Liver (tissue), 9 donors: ENCODE results near the gene SLC25A12. TPM values are rescaled to one million over a fixed set of nuclear protein-coding genes. Genes with fewer than 3 reads are reported as not detected.

Experiments used
- DNase-seq: peaks from one replicate; pipeline ENCODE4 v3.0.0-alpha.2; 2017; ENCODE audit warnings: low spot score
- H3K27ac ChIP-seq, 2 donors: one replicate each; pipeline ENCODE4 v1.7.0; 2013; ENCODE audit warnings: inconsistent platforms in 2 of 2, low read length in 2 of 2, control low read depth in 1 of 2, low read depth in 1 of 2, mild to moderate bottlenecking in 1 of 2
- H3K27me3 ChIP-seq, 4 donors: one replicate each; pipeline versions ENCODE4 v1.6.1 to v1.7.0; 2013; ENCODE audit warnings: low read length in 3 of 4, inconsistent platforms in 1 of 4, mild to moderate bottlenecking in 1 of 4, moderate library complexity in 1 of 4; ENCODE audit not compliant: control insufficient read depth in 4 of 4, insufficient read depth in 4 of 4
- H3K36me3 ChIP-seq, 4 donors: one replicate each; pipeline versions ENCODE4 v1.6.1 to v1.7.0; 2013; ENCODE audit warnings: low read length in 3 of 4, mild to moderate bottlenecking in 3 of 4, low read depth in 1 of 4, moderate library complexity in 1 of 4; ENCODE audit not compliant: control insufficient read depth in 4 of 4, insufficient read depth in 3 of 4
- H3K4me1 ChIP-seq, 4 donors: one replicate each; pipeline versions ENCODE4 v1.6.1 to v1.7.0; 2013; ENCODE audit warnings: low read length in 3 of 4, mild to moderate bottlenecking in 3 of 4, moderate library complexity in 1 of 4; ENCODE audit not compliant: control insufficient read depth in 4 of 4, insufficient read depth in 4 of 4
- H3K4me3 ChIP-seq, 3 donors: one replicate each; pipeline versions ENCODE4 v1.6.1 to v1.7.0; 2013; ENCODE audit warnings: low read length in 3 of 3, control low read depth in 1 of 3, low read depth in 1 of 3, mild to moderate bottlenecking in 1 of 3
- H3K9ac ChIP-seq, 2 donors: one replicate each; pipeline ENCODE4 v1.7.0; 2013; ENCODE audit warnings: low read length in 2 of 2, mild to moderate bottlenecking in 2 of 2, moderate library complexity in 2 of 2, control low read depth in 1 of 2, low read depth in 1 of 2
- H3K9me3 ChIP-seq, 4 donors: one replicate each; pipeline versions ENCODE4 v1.6.1 to v1.7.0; 2013; ENCODE audit warnings: low read length in 3 of 4; ENCODE audit not compliant: control insufficient read depth in 4 of 4
- ATF3 ChIP-seq: IDR thresholded peaks from 2 replicates; pipeline ENCODE4 v1.6.1; 2016; ENCODE audit warnings: antibody characterized with exemption
- CTCF ChIP-seq: fragments of 150-350 bp; IDR thresholded peaks from 2 replicates; pipeline ENCODE4 v1.5.1; 2017; ENCODE audit warnings: improper control_type of control experiment, low read depth, low read length; ENCODE audit not compliant: missing input control
- EGR1 ChIP-seq, 2 donors: IDR thresholded peaks; 2 replicates each; pipeline ENCODE4 v1.6.1; 2016 to 2018; ENCODE audit warnings: antibody characterized with exemption in 2 of 2, low read depth in 2 of 2
- FOXA1 ChIP-seq: IDR thresholded peaks from 2 replicates; pipeline ENCODE4 v1.6.1; 2016; ENCODE audit warnings: antibody characterized with exemption
- FOXA2 ChIP-seq: IDR thresholded peaks from 2 replicates; pipeline ENCODE4 v1.6.1; 2016; ENCODE audit warnings: antibody characterized with exemption
- GABPA ChIP-seq, 2 donors: IDR thresholded peaks in 1 of 2; conservative IDR thresholded peaks in 1 of 2; 2 replicates each; pipeline ENCODE4 v1.6.1; 2016; ENCODE audit warnings: antibody characterized with exemption in 2 of 2, mild to moderate bottlenecking in 1 of 2, moderate library complexity in 1 of 2
- HNF4A ChIP-seq, 2 donors: conservative IDR thresholded peaks; 2 replicates each; pipeline ENCODE4 v1.6.1; 2016; ENCODE audit warnings: antibody characterized with exemption in 2 of 2, mild to moderate bottlenecking in 2 of 2
- HNF4G ChIP-seq: IDR thresholded peaks from 2 replicates; pipeline ENCODE4 v1.6.1; 2016; ENCODE audit warnings: antibody characterized with exemption
- JUND ChIP-seq, 2 donors: IDR thresholded peaks; 2 replicates each; pipeline ENCODE4 v1.6.1; 2016; ENCODE audit warnings: antibody characterized with exemption in 2 of 2
- MAX ChIP-seq: IDR thresholded peaks from 2 replicates; pipeline ENCODE4 v1.6.1; 2016; ENCODE audit warnings: antibody characterized with exemption
- NR2F2 ChIP-seq: IDR thresholded peaks from 2 replicates; pipeline ENCODE4 v1.6.1; 2016; ENCODE audit warnings: antibody characterized with exemption
- RAD21 ChIP-seq, 2 donors: IDR thresholded peaks; 2 replicates each; pipeline ENCODE4 v1.6.1; 2016; ENCODE audit warnings: antibody characterized with exemption in 2 of 2, mild to moderate bottlenecking in 2 of 2
- REST ChIP-seq: IDR thresholded peaks from 2 replicates; pipeline ENCODE4 v1.6.1; 2016; ENCODE audit warnings: antibody characterized with exemption, mild to moderate bottlenecking
- RXRA ChIP-seq, 2 donors: IDR thresholded peaks; 2 replicates each; pipeline ENCODE4 v1.6.1; 2017 to 2018; ENCODE audit warnings: antibody characterized with exemption in 2 of 2, mild to moderate bottlenecking in 1 of 2
- SP1 ChIP-seq: IDR thresholded peaks from 2 replicates; pipeline ENCODE4 v1.6.1; 2018; ENCODE audit warnings: antibody characterized with exemption, mild to moderate bottlenecking
- TAF1 ChIP-seq: conservative IDR thresholded peaks from 2 replicates; pipeline ENCODE4 v1.6.1; 2016; ENCODE audit warnings: antibody characterized with exemption, mild to moderate bottlenecking
- YY1 ChIP-seq: IDR thresholded peaks from 2 replicates; pipeline ENCODE4 v1.6.1; 2016; ENCODE audit warnings: antibody characterized with exemption, mild to moderate bottlenecking
- ZBTB33 ChIP-seq: IDR thresholded peaks from 2 replicates; pipeline ENCODE4 v1.6.1; 2016; ENCODE audit warnings: antibody characterized with exemption
- polyA plus RNA-seq, 2 donors: library from polyadenylated mRNA; stranded (reverse) in 1 of 2; unstranded in 1 of 2; fragments of 200-250 nt in 1 of 2; fragments of >200 nt in 1 of 2; fragmentation: Nextera tagmentation in 1 of 2; extraction: Ambion mirVana in 1 of 2; gene quantifications; one replicate each; pipeline versions ENCODE4 v1.2.1 to v1.2.3, GENCODE V29; 2013 to 2015
- total RNA-seq, 2 donors: library from RNA; depleted of rRNA; stranded (reverse); fragments of >200 nt; gene quantifications; one replicate each; pipeline ENCODE4 v1.2.3, GENCODE V29; 2014
- donor health status: healthy.
- donor health status: healthy.
- donor health status: healthy.
- donor health status: healthy.
- donor health status: healthy.

The SLC25A12 gene
- total and polyA plus RNA-seq, 4 donors = 0.46 to 4.4 (median 2.1) TPM

- Histone ChIP-seq H3K27me3 (no peaks in the 10 kb centered on the region), H3K9ac (no peak overlapping the region), H3K36me3 (no peaks in the 10 kb centered on the region)
These were observed 59.8 kb downstream of the SLC25A12 start for GRCh38 chr2:171834286-171834685.

More at GRCh38 chr2:171834286-171834685, 59.8 kb downstream of the SLC25A12 start:
- no peak for DNase-seq
- Histone ChIP-seq H3K4me1 (peaks cover 0 to 16% (median 9%) of the 10 kb centered on the region in 4 donors), H3K9me3 (no peaks in the 10 kb centered on the region), H3K4me3 (no peak overlapping the region), H3K27ac (no peak overlapping the region)
- TF ChIP-seq RXRA (IDR thresholded peaks at IDR 0.05) (peak; percentile 55 to 68), EGR1 (IDR thresholded peaks at IDR 0.05; ENCODE audit: low read depth in 2 of 2) (no peak), RAD21 (IDR thresholded peaks at IDR 0.05) (no peak), ZBTB33 (no peak), YY1 (no peak), NR2F2 (no peak), FOXA2 (no peak), CTCF (no peak), REST (no peak), HNF4A (conservative IDR thresholded peaks at IDR 0.05) (peak; percentile 57 to 68), ATF3 (no peak), MAX (no peak), JUND (IDR thresholded peaks at IDR 0.05) (peak in 1 of 2 donors; percentile 27), SP1 (peak; percentile 37), TAF1 (no peak), FOXA1 (no peak), HNF4G (no peak), GABPA (IDR thresholded peaks at IDR 0.05 in 1 of 2, conservative IDR thresholded peaks at IDR 0.05 in 1 of 2) (no peak)
